Ovary (tissue), 9 donors: Measurements from ENCODE around the gene SLC4A7. TPM values are rescaled to one million over a fixed set of nuclear protein-coding genes. Genes with fewer than 3 reads are reported as not detected.

ENCODE experiments used
- DNase-seq, 5 donors: peaks; one replicate each; pipeline ENCODE4 v3.0.0-alpha.2; 2019 to 2020
- H3K27ac ChIP-seq, 2 donors: fragments of 200-600 bp; one replicate each; pipeline versions ENCODE4 v1.5.1 to v1.8.0; 2019 to 2022
- H3K27me3 ChIP-seq: fragments of 200-600 bp; one replicate; pipeline ENCODE4 v1.8.0; 2022
- H3K36me3 ChIP-seq: fragments of 200-600 bp; sonication (generic); one replicate; pipeline ENCODE4 v1.5.1; 2019
- H3K4me1 ChIP-seq: one replicate; pipeline ENCODE4 v1.8.1; 2013; ENCODE audit warnings: mild to moderate bottlenecking, moderate library complexity; ENCODE audit not compliant: insufficient read depth
- H3K4me3 ChIP-seq: fragments of 200-600 bp; sonication (generic); one replicate; pipeline ENCODE4 v1.5.1; 2017
- H3K9me3 ChIP-seq, 2 donors: fragments of 200-600 bp in 1 of 2; sonication (generic) in 1 of 2; one replicate each; pipeline versions ENCODE4 v1.5.1 to v1.8.1; 2013 to 2019; ENCODE audit warnings: mild to moderate bottlenecking in 1 of 2, moderate library complexity in 1 of 2
- EP300 ChIP-seq: sonication (generic); formaldehyde crosslinking; IDR thresholded peaks from one replicate; pipeline ENCODE4 v1.6.1; 2017; ENCODE audit warnings: antibody characterized with exemption
- POLR2A ChIP-seq: fragments of 450-650 bp; IDR thresholded peaks from one replicate; pipeline ENCODE4 v1.6.1; 2017; ENCODE audit warnings: antibody characterized with exemption, mild to moderate bottlenecking, moderate library complexity
- WGBS, 3 donors: extraction: QIAGEN DNeasy Blood & Tissue Kit in 1 of 3; methylation state at CpG; one replicate each; pipeline versions ENCODE4 v1.1.5 to v1.1.7; 2013 to 2017; 5-methylcytosine and 5-hydroxymethylcytosine counted together
- intact Hi-C, 4 donors: fragments of 100-400 bp; cut with DNase I; formaldehyde crosslinking; loops; one replicate each; pipeline versions ENCODE4 v1.11.0 to v1.15.1; 2022 to 2023
- polyA plus RNA-seq, 2 donors: library from polyadenylated mRNA; stranded (reverse); fragments of 200-250 nt in 1 of 2; fragments of 350-450 nt in 1 of 2; fragmentation: Illumina TruSeq in 1 of 2; extraction: RNeasy Lipid Tissue Mini Kit (QIAGEN cat#74804) in 1 of 2; gene quantifications; one replicate each; pipeline ENCODE4 v1.2.3, GENCODE V29; 2013 to 2014
- total RNA-seq, 7 donors: library from RNA; depleted of rRNA in 2 of 7; stranded (reverse); fragments of >200 nt in 2 of 7; fragmentation: NEBNext Ultra II Directional in 3 of 7; extraction: Animal tissue kit (Norgen Biotek cat#: 25700) in 3 of 7; gene quantifications; one replicate each; pipeline versions ENCODE4 v1.1.0 to v1.2.4, GENCODE V29; 2016 to 2023
- TF ChIP-seq, protein P1 (sequence below), 3 donors: fragments of 450-650 bp in 2 of 3; fragments of 200-600 bp in 1 of 3; IDR thresholded peaks; one replicate each; pipeline versions ENCODE4 v1.5.1 to v1.8.0; 2016 to 2022; ENCODE audit warnings: antibody characterized with exemption in 3 of 3, mild to moderate bottlenecking in 1 of 3
- donor health status: DM: no; HTN: no; CAD: no; lungs with moderate emphysema.
- donor health status: DM: no; HTN: no; CAD: no.
- donor health status: Bipolar disorder and iron deficiency.
- donor health status: DM: yes; HTN: yes; CAD: no.
- donor health status: DM: no; HTN: no; CAD: no.
- donor health status: DM: yes; HTN: yes; CAD: no.

Gene SLC4A7
- total and polyA plus RNA-seq, 9 donors: 4.5 to 26.7 (median 22.7) TPM

DNA sequence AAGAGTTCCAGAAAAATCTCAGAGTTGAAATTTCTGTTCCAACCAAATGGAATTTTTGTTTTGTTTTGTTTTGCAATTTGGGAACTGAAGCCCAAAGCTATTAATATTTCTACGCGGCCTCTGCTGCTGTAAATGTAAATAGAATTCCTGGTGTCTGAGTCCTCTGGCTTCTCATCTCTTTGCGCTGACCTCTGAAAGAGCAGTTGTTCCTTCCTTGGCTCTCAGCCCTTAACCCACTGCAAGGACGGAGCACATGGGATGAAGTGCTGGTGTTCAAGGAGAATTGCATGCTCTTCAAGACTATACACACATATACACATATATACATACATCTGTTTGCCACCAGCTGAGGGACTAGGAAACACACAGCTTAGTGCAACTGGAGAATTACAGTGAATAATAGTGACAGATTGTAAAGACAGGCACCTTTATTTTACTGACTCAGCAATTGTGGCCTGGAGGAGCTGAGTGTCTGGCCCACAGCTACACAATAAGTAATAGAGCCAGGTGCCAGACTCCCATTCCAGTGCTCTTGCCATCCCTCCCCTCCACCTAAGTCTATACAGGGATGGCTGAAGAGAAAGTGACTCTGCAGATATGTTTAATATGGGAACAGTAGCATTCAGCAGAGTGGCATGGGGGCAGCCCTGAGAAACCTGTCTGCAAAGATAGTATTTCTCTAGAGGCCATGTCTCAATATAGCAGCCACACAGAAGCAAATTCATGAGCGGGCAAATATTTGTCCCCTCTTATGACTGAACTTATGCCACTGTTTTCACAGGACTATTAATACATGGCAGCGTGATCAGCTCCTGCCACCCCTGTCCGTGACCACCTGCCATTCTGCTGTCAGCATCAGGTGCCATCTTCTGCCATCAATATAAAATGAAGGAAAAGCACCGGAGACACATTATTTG is 157.3 kb downstream of the SLC4A7 start:
- peak overlapping the region in 1 of 2 donors; percentile 49 for H3K27ac ChIP-seq
- H3K9me3 ChIP-seq: no peaks in the 10 kb centered on the region
- TF ChIP-seq, protein P1, sequence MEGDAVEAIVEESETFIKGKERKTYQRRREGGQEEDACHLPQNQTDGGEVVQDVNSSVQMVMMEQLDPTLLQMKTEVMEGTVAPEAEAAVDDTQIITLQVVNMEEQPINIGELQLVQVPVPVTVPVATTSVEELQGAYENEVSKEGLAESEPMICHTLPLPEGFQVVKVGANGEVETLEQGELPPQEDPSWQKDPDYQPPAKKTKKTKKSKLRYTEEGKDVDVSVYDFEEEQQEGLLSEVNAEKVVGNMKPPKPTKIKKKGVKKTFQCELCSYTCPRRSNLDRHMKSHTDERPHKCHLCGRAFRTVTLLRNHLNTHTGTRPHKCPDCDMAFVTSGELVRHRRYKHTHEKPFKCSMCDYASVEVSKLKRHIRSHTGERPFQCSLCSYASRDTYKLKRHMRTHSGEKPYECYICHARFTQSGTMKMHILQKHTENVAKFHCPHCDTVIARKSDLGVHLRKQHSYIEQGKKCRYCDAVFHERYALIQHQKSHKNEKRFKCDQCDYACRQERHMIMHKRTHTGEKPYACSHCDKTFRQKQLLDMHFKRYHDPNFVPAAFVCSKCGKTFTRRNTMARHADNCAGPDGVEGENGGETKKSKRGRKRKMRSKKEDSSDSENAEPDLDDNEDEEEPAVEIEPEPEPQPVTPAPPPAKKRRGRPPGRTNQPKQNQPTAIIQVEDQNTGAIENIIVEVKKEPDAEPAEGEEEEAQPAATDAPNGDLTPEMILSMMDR (IDR thresholded peaks at IDR 0.05): no peak
- TF ChIP-seq POLR2A (no peak), EP300 (no peak)
- no peaks in the 10 kb centered on the region for H3K27me3 ChIP-seq
- no peaks in the 10 kb centered on the region for H3K36me3 ChIP-seq
- intact Hi-C loops: loop anchor here in 1 of 4 donors (10.0 kb wide), 1 partner anchor 348 kb away; no protein-coding TSS in a partner anchor
- peak; percentile 53 to 65 (median 56) for DNase-seq
- WGBS, 3 donors: 48 to 51% (median 49%) methylated on average over 8 of the region's 8 CpGs
- H3K4me3 ChIP-seq: no peak overlapping the region
- peaks cover 17% of the 10 kb centered on the region for H3K4me1 ChIP-seq

DNA sequence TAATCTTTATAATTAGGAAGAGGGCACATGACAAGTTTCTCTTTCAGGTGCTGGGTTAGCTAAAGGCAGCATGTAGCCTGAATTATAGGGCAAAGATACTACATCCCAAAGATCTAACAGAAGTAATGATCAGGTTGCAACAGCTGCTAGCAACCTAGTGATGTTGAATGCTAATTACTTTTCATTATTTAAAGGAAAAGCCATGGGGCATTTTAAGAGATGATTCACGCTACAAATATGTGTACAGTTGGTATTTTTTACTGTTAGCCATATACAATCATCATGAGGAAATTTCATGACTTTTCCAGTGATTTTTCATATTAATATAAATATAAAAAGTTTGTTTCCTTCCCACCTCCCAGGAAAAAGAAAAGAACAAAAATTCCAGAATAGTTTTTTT is 158.0 kb downstream of the SLC4A7 start:
- TF ChIP-seq EP300 (no peak), POLR2A (no peak)
- TF ChIP-seq, protein P1 (IDR thresholded peaks at IDR 0.05): no peak
- WGBS, 3 donors: 22 to 50% (median 22%) methylated on average over 1 of the region's 1 CpG
- no peak overlapping the region for H3K4me3 ChIP-seq
- intact Hi-C loops: loop anchor here in 1 of 4 donors (10.0 kb wide), 1 partner anchor 349 kb away; no protein-coding TSS in a partner anchor
- H3K27me3 ChIP-seq: no peaks in the 10 kb centered on the region
- no peaks in the 10 kb centered on the region for H3K9me3 ChIP-seq
- no peaks in the 10 kb centered on the region for H3K36me3 ChIP-seq
- H3K27ac ChIP-seq: peak overlapping the region in 1 of 2 donors; percentile 49
- H3K4me1 ChIP-seq: peaks cover 18% of the 10 kb centered on the region
- DNase-seq: no peak

DNA sequence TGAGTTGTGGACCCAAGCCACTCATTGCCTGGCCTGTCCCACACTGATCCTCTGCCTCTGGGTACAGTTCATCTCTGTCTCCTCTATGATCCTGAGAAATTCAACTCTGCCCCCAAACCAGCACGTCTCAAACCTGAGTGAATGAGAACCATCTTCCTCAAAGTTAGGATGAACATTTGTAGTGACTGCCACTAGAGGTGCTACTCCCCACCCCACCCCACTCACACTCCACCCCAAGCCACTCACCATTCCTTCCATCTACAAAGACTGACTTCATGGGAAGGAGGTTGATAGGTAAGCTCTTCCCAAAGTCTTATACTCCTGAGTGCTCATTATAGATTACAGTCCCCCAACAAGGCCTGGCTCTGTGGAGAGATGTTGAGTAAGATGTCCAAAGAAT is 158.8 kb downstream of the SLC4A7 start:
- Histone ChIP-seq H3K9me3 (no peaks in the 10 kb centered on the region), H3K27me3 (no peaks in the 10 kb centered on the region), H3K36me3 (no peaks in the 10 kb centered on the region), H3K27ac (peak overlapping the region in 1 of 2 donors; percentile 49), H3K4me1 (peaks cover 20% of the 10 kb centered on the region), H3K4me3 (no peak overlapping the region)
- no peak for DNase-seq
- intact Hi-C loops: loop anchor here in 1 of 4 donors (10.0 kb wide), 1 partner anchor 349 kb away; no protein-coding TSS in a partner anchor
- TF ChIP-seq POLR2A (no peak), EP300 (no peak)
- TF ChIP-seq, protein P1 (IDR thresholded peaks at IDR 0.05): no peak
- 86 to 95% (median 92%) methylated on average over 1 of the region's 1 CpG for WGBS, 3 donors

DNA sequence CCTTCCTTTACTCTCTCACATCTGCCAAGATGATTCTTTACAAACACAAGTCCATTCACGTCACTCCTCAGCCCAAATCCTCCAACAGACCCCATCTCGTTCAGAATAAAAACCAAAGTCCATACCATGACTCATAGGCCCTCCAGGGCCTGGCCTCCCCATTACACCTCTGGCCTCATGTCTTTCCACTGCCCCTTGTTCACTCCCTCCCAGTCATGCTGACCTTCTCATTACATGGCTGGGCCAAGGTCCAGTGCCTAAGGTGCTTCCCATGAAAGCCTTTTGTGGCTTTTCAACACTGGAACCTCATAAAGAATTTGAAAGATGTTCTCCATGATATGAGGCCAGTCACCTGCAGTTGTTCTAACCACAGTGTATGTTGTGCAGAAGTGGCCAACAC is 159.5 kb downstream of the SLC4A7 start:
- H3K4me1 ChIP-seq: peaks cover 21% of the 10 kb centered on the region
- no peak overlapping the region for H3K4me3 ChIP-seq
- intact Hi-C loops: loop anchor here in 1 of 4 donors (10.0 kb wide), 1 partner anchor 350 kb away; no protein-coding TSS in a partner anchor
- DNase-seq: no peak
- 74 to 76% (median 74%) methylated on average over 2 of the region's 2 CpGs for WGBS, 3 donors
- peak overlapping the region in 1 of 2 donors; percentile 49 for H3K27ac ChIP-seq
- no peaks in the 10 kb centered on the region for H3K36me3 ChIP-seq
- no peaks in the 10 kb centered on the region for H3K27me3 ChIP-seq
- TF ChIP-seq EP300: no peak
- H3K9me3 ChIP-seq: no peaks in the 10 kb centered on the region
